DMS153 treated with DMSO at 0.1 percent for 48 hours (cell line): ENCODE results near the gene PHLDA2.
"Not testable (repeated sequence)": the region's sequence is repeated elsewhere in the genome, so short reads cannot be mapped to it uniquely, and the experiment has no call there.

ENCODE experiments used
- DNase-seq: peaks from one replicate; lab custom pipeline; 2025; ENCODE audit not compliant: unreplicated experiment; lab: John Stamatoyannopoulos, UW

PHLDA2 gene

GRCh38 chr11:2945031-2945756 is 16.0 kb upstream of the PHLDA2 start:
- no peak for DNase-seq

DNA sequence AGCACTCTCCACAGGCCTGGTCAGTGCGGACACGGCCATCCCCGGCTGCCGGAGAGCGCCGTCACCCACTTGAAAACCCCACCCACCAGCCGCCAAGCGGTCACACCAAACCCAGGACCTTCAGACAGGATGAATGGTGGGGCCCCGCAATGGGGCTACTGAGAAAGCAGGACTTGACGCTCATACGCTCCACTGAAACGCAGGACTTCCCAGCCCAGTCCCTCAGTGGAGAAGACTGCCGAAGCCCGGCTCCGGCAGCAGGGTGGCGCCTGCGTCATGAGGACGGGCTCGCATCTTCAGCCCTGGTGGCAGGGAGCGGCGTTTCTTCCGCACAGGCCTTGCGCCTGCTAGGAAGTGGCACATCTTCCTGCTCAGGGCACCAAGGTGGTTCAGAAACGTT is 15.3 kb upstream of the PHLDA2 start:
- DNase-seq: no peak

DNA sequence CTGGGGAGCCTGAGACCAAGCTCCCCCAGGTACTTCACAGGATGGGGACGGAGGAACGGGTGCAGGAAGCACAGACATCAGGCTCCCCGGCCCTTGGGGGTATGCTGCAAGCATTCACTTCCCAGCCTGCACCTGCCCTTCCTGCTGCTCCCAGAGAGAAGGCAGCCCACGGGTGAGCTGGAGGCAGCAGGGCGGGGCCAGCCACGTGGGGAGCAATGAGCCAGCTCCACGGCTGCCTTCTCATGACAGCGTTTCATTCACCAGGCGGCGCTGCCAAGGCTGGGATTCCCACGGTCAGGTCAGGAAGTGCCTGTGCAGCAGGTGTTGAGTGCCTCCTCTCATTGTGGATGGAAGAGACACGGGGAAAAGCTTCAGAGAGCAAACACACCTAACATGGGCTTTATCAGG is 14.5 kb upstream of the PHLDA2 start:
- DNase-seq: no peak

DNA sequence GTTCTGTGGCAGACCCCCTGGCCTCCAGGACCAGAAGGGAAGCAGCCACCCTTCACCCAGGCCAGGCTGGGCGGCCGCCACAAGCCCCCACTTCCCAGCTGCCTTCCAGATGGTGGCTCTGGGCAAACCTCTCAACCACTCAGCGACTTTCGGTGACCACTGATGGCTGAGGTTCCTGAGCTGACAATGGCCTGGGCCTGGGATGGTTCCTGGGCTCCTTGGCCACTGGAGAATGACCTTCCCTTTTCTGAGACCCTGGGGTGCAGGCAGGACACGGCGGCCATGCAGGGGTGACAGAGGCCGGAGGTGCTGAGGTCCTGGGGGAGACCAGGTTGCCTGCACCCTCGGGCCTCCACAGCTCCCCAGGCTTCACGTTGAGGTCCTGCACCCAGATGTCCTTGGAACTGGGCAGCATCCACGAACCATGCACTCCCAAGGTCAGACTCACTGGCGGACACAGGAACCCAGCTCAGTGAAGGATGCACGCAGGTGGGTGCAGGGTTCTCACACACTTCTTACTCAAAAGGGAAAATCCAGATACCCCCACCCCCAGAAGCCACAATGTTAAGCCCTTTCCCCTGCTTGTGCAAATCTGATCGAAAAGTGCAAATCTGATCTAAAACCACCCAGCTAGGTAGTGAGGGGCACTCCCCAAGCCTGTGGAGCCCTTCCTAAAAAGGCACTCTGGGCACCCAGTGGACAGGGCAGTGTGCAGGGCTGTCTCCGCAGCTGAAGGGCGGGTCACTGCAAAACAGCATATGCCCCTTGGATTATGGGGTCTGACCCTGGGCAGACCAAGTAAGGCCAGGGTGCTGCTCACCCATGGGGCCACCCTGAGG is 13.9 kb upstream of the PHLDA2 start:
- DNase-seq: no peak

DNA sequence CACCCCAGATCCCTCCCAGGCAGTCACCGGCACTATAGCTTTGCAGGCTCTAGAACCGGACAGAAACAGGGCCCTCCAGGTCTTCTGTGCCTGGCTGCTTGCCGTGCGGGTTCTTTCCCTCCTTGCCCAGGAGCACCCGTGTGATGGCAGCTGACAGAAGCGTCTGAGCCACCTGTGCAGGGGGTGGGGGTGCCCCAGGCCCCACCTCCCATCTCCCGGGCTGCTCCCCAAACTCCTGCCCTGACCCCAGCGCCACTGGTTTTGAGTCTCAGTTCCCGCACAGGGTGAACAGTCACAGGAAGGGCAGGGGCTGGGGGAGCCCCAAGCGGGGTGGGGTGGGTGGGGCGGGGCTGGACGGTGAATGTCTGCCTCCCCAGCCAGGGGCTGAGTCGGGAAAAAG is 13.2 kb upstream of the PHLDA2 start:
- no peak for DNase-seq

DNA sequence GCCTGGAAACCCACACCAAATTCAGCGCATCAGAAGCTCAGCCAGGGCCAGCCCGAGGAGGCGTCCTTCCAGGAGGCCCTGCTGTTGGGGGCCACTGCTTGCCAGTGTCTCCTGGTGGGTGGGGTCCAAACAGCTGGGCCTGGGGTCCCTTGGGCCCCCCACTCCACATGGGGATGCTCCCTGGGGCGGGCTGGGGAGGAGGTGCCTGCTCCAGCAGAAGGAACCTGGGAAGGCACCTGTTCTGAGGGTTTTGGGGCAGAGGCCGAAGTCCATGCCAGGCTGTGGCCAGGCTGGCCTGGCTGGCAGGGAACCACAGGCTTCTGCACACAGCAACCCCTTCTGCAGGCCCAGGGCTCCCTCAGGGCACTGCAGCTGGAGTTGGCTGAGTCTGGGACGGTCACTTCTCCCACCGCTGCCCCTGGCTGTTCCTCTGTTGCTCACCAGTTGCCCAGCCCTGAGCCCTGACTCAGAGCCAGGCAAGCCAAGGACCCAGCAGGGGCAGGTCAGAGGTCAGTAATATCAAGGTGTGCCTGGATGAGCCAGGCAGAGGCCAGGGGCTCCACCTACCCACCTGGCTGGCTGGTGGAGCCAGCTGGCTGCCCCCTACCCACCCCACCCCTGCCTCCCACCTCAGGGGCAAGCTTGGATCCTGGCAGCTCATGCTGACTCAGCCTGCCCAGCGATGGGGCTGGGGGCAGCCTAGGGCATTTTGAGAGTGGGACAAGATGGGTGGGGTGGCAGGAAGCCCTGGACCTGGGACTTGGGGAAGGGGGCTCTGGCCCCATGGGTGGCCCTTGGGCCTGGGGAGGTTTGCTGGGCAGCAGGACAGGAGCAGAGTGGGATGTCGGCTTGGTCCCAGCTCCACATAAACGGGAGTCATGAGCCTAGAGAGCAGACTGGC is 12.0 kb upstream of the PHLDA2 start:
- no peak for DNase-seq

- DNase-seq: no peak
These were observed 11.1 kb upstream of the PHLDA2 start for GRCh38 chr11:2940147-2940920.

GRCh38 chr11:2938458-2939418 is 9.5 kb upstream of the PHLDA2 start:
- DNase-seq: not testable (repeated sequence)

DNA sequence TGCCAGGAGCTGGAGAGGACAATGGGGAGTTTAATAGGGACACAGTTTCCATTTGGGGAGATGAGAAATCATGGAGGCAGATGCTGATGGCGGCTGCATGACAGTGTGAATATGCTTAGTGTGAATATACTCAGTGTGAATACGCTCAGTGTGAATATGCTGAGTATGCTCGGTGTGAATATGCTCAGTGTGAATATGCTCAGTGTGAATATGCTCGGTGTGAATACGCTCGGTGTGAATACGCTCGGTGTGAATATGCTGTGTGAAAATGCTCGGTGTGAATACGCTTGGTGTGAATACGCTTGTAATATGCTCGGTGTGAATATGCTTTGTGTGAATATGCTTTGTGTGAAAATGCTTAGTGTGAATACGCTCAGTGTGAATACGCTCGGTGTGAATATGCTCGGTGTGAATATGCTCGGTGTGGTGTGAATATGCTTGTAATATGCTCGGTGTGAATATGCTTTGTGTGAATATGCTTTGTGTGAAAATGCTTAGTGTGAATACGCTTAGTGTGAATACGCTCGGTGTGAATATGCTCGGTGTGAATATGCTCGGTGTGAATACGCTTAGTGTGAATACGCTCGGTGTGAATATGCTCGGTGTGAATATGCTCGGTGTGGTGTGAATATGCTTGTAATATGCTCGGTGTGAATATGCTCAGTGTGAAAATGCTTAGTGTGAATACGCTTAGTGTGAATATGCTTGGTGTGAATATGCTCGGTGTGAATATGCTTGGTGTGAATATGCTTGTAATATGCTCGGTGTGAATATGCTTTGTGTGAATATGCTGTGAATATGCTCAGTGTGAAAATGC is 8.6 kb upstream of the PHLDA2 start:
- DNase-seq: not testable (repeated sequence)

GRCh38 chr11:2934611-2935239 is 5.5 kb upstream of the PHLDA2 start:
- no peak for DNase-seq

GRCh38 chr11:2934021-2934550 is 4.9 kb upstream of the PHLDA2 start:
- DNase-seq: no peak

DNA sequence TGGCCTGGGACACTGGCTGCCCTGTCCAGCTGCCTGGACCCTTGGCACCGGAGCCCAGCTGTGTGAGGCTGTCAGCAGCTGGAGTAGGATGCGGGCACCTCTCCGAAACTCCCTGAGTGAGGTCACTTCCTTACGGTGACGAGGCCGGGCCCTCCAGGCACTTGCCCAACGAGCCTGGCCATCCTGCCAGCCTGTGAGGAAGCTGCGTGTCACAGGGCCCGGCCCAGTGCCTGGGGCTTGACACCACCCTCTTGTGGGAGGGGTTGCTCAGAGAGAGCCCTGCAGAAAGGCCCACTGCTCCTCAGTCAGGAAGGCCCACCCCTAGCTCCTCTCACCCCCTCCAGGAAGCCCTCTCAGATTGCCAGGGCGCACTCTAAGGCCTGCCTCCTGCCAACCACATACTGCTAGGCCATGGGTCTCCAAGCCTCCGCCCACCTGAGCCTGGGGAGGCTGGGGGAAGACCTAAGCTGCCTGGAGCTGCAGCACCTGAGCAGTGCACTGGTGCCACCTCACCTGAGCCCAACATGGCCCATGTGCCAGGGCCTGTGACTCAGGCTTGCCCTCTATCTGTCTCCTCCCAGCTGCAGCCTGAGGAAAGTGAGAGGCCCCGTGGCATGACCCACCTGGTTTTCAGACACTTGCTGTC is 4.3 kb upstream of the PHLDA2 start:
- DNase-seq: no peak

DNA sequence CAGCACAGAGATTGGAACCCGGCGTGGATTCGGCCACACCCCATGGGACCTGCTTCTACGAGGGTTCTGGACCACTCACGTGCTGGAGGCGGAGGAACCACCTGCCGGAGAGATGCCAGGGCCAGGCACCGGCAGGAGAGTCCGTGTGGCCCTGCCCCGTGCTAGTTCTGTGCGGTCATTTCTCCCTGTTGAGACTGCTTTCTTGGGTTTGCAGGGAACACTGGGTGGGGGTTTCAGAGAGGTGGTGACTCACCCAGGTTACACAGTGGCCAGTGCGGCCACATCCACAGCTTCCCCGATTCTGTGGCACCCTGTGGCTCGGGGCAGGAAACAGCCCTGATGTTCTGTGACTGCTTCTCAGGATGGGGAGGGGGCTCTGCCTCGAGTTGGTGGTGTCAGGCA is 3.6 kb upstream of the PHLDA2 start:
- no peak for DNase-seq

- DNase-seq: no peak
These were observed 2.8 kb upstream of the PHLDA2 start for GRCh38 chr11:2931771-2932738.

- no peak for DNase-seq
These were observed 2.2 kb upstream of the PHLDA2 start for GRCh38 chr11:2931420-2931746.

DNA sequence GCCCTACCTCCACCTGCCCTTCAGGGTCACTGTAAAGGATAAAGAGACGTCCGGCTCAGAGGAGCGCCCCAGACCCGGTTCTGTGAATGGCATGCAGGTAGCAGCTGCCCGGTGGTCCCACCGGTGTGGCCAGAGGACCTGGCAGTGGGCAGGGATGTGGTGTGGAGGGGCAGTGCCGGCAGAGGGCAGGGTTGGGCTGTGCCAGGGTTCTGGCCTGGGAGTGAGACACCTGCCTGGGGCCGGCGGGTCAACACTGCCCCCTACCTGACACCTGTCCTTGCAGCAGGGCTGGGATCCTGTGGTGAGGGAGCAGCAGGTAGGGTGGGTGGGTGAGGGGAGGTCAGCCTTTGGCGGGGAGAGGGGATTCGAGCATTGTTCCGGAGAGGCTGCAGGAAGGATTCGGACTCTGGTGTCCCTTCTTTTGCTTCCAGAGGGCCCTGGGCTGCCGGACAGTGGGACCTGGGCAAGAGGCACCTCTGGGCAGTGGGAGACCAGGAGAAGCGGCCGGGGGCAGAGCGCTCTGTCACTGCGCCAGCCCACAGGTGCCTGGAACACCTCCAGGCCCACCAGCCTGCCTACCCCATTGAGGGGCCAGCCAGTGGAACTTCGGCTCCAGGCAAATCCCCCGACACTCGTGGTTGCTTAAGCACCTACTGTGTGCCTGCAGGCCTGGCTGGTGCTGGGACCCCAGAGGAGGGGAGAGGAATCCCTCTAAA is 1.6 kb upstream of the PHLDA2 start:
- DNase-seq: peak; percentile 74
